Heart right ventricle (tissue), 16 donors: ENCODE measurements around the gene SLC15A3. TPM values are rescaled to one million over a fixed set of nuclear protein-coding genes. Genes with fewer than 3 reads are reported as not detected.

ENCODE experiments used
- ATAC-seq, 8 donors: fragments of 200-7000 bp; cut with Tn5 transposase; one replicate each; pipeline ENCODE4 v1.9.1; 2020; ENCODE audit warnings: mild to moderate bottlenecking in 8 of 8, moderate library complexity in 8 of 8, moderate number of reproducible peaks in 1 of 8
- DNase-seq, 2 donors: peaks; one replicate each; pipeline ENCODE4 v3.0.0-alpha.2; 2020
- H3K27ac ChIP-seq, 10 donors: fragments of 200-600 bp; sonication (generic) in 2 of 10; one replicate each; pipeline versions ENCODE4 v1.5.0 to v1.8.0; 2020 to 2022; ENCODE audit warnings: mild to moderate bottlenecking in 3 of 10
- H3K27me3 ChIP-seq, 7 donors: fragments of 200-600 bp; one replicate each; pipeline ENCODE4 v1.8.0; 2021 to 2022; ENCODE audit warnings: mild to moderate bottlenecking in 2 of 7
- H3K36me3 ChIP-seq, 9 donors: fragments of 200-600 bp; sonication (generic) in 1 of 9; one replicate each; pipeline versions ENCODE4 v1.5.0 to v1.8.0; 2020 to 2022; ENCODE audit warnings: mild to moderate bottlenecking in 2 of 9
- H3K4me1 ChIP-seq, 9 donors: fragments of 200-600 bp; sonication (generic) in 1 of 9; one replicate each; pipeline versions ENCODE4 v1.5.0 to v1.8.0; 2020 to 2022; ENCODE audit warnings: mild to moderate bottlenecking in 4 of 9
- H3K4me3 ChIP-seq, 10 donors: fragments of 200-600 bp; sonication (generic) in 2 of 10; one replicate each; pipeline versions ENCODE4 v1.5.0 to v1.8.0; 2020 to 2022; ENCODE audit warnings: mild to moderate bottlenecking in 7 of 10, moderate library complexity in 2 of 10
- H3K9me3 ChIP-seq, 11 donors: fragments of 200-600 bp in 10 of 11; sonication (generic) in 2 of 11; one replicate each; pipeline versions ENCODE4 v1.5.0 to v1.8.0; 2013 to 2022; ENCODE audit warnings: mild to moderate bottlenecking in 2 of 11, control low read depth in 1 of 11, moderate library complexity in 1 of 11
- CTCF ChIP-seq, 9 donors: fragments of 200-600 bp; sonication (generic) in 2 of 9; IDR thresholded peaks; one replicate each; pipeline versions ENCODE4 v1.5.0 to v1.8.0; 2021 to 2022; ENCODE audit warnings: antibody characterized with exemption in 9 of 9, mild to moderate bottlenecking in 5 of 9, moderate library complexity in 1 of 9
- WGBS, 2 donors: extraction: QIAGEN DNeasy Blood & Tissue Kit; methylation state at CpG; one replicate each; pipeline ENCODE4 v1.1.7; 2013; ENCODE audit warnings: inconsistent platforms in 1 of 2; 5-methylcytosine and 5-hydroxymethylcytosine counted together
- intact Hi-C, 10 donors: fragments of 100-400 bp; cut with DNase I; formaldehyde crosslinking; loops; one replicate each; pipeline versions ENCODE4 v1.11.1 to v1.14.2; 2022
- polyA plus RNA-seq, 2 donors: library from polyadenylated mRNA; stranded (reverse); fragments of 200-250 nt; gene quantifications; one replicate each; pipeline ENCODE4 v1.2.3, GENCODE V29; 2013
- total RNA-seq, 10 donors: library from RNA; stranded (reverse); fragmentation: NEBNext Ultra II Directional in 3 of 10; extraction: Animal tissue kit (Norgen Biotek cat#: 25700) in 3 of 10; gene quantifications; one replicate each; pipeline versions ENCODE4 v1.2.1 to v1.2.4, GENCODE V29; 2021 to 2023
- donor health status: Arrhythmogenic right ventricular cardiomyopathy.
- donor health status: ischemic (EF 13 %, LVEDD 7.1; RV severe dilation, severe dysfunction).
- donor health status: healthy with polysubstance abuse.
- donor health status: DM: no; HTN: yes; CAD: no.
- donor health status: DM: no; HTN: no; CAD: no.
- donor health status: ischemic (EF 25% LVEDD 6.9; RV normal size, moderate dysfunction).
- donor health status: ischemic (EF 25% LVEDD 5.7; RV mildly dilated, moderate dysfunction).
- donor health status: healthy.
- donor health status: DM: yes; HTN: yes; CAD: no.
- donor health status: Ischemic cardiomyopathy.
- donor health status: ischemic (EF 35%, LVEDD 5.7; RV mildly dilated, moderate dysfunction).
- donor health status: nonischemic (EF 11% LVEDD 7.7; RV severe dilation, severe dysfunction).
- donor health status: DM: yes; HTN: yes; CAD: no.
- donor health status: PGD.
- donor health status: ischemic (EF 29% LVEDD 5.4; RV normal size, mild dysfunction).
- donor health status: nonischemic (EF 23%, LVEDD 6.1; RV moderate dilation, normal function).

The SLC15A3 gene
- total and polyA plus RNA-seq, 12 donors: 9.5 to 52.4 (median 19.5) TPM

- TF ChIP-seq CTCF (IDR thresholded peaks at IDR 0.05): no peak
- no peak overlapping the region for H3K27ac ChIP-seq
- DNase-seq (peak in 1 of 2 donors; percentile 38), ATAC-seq (peak in 3 of 8 donors; percentile 55 to 62 (median 59))
- H3K36me3 ChIP-seq: no peaks in the 10 kb centered on the region
- H3K9me3 ChIP-seq: no peaks in the 10 kb centered on the region
- intact Hi-C loops: no loop called here
- peaks cover 0 to 59% (median 8%) of the 10 kb centered on the region in 7 donors for H3K27me3 ChIP-seq
- H3K4me3 ChIP-seq: no peak overlapping the region
- 35 to 38% methylated on average over 7 of the region's 7 CpGs for WGBS, 2 donors
- peaks cover 0 to 18% (median 9%) of the 10 kb centered on the region in 9 donors for H3K4me1 ChIP-seq
Observed at GRCh38 chr11:60995798-60996197, 43.8 kb upstream of the SLC15A3 start.

- intact Hi-C loops: no loop called here
- WGBS, 2 donors: 75 to 83% methylated on average over 7 of the region's 7 CpGs
- Histone ChIP-seq H3K9me3 (no peaks in the 10 kb centered on the region), H3K36me3 (no peaks in the 10 kb centered on the region), H3K27me3 (peaks cover 0 to 55% (median 8%) of the 10 kb centered on the region in 7 donors), H3K27ac (peak overlapping the region in 1 of 10 donors; percentile 26), H3K4me3 (no peak overlapping the region), H3K4me1 (peaks cover 0 to 18% (median 9%) of the 10 kb centered on the region in 9 donors)
- DNase-seq: no peak
- no peak for TF ChIP-seq CTCF (IDR thresholded peaks at IDR 0.05)
- no peak for ATAC-seq
Observed at GRCh38 chr11:60994541-60995080, 42.6 kb upstream of the SLC15A3 start.

DNA sequence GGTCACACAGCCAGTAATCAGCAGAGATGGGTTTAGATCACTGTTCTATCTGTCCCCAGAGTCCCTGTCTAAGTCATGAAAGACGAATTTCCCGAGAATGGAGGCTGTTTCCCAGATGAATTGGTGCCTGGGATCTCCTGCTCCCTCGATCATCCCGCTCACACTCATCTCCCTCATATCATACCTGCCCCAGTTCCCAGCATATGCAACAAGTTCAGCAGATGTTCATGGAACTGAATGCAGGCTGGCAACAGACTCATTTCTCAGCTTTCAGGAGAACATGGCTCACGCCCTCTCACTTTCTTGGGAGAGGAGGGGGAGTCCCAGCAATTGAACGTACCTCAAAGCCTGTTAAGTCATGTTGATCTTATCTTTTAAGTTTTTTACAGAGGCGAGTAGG lies 41.6 kb upstream of the SLC15A3 start:
- intact Hi-C loops: no loop called here
- 52 to 63% methylated on average over 7 of the region's 7 CpGs for WGBS, 2 donors
- Histone ChIP-seq H3K4me3 (no peak overlapping the region), H3K9me3 (no peaks in the 10 kb centered on the region), H3K27ac (peak overlapping the region in 1 of 10 donors; percentile 14), H3K27me3 (peaks cover 0 to 50% (median 12%) of the 10 kb centered on the region in 7 donors), H3K36me3 (no peaks in the 10 kb centered on the region), H3K4me1 (peaks cover 0 to 18% (median 9%) of the 10 kb centered on the region in 9 donors)
- no peak for ATAC-seq
- DNase-seq: no peak
- no peak for TF ChIP-seq CTCF (IDR thresholded peaks at IDR 0.05)

- no peak overlapping the region for H3K4me3 ChIP-seq
- intact Hi-C loops: no loop called here
- TF ChIP-seq CTCF (IDR thresholded peaks at IDR 0.05): no peak
- ATAC-seq: no peak
- no peak for DNase-seq
- H3K27me3 ChIP-seq: peaks cover 0 to 52% (median 15%) of the 10 kb centered on the region in 7 donors
- H3K36me3 ChIP-seq: no peaks in the 10 kb centered on the region
- 30 to 43% methylated on average over 5 of the region's 5 CpGs for WGBS, 2 donors
- H3K27ac ChIP-seq: no peak overlapping the region
- peaks cover 0 to 18% (median 9%) of the 10 kb centered on the region in 9 donors for H3K4me1 ChIP-seq
- H3K9me3 ChIP-seq: no peaks in the 10 kb centered on the region
Observed at GRCh38 chr11:60992842-60993409, 41.0 kb upstream of the SLC15A3 start.
